Measurements from ENCODE around the gene DPF3.

DPF3 gene

DNA sequence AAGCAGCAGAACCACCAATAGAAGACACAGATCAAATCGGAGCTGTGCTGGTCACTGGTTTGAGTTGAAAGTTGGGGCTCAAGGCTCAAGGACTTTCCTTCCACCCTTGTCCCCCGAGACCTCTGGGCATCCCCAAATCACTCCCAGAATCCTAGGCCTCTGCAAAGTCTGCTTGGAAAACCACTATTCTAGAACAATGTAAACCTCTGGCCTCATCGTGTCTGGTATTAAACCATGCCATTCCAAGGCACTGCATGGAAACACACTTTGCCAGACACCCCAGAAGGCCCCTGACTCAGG, 288.0 kb downstream of the DPF3 start:
- H3K4me1 ChIP-seq (ENCODE audit: control insufficient read depth, insufficient read depth, low read length), result peaks cover 2% of the 10 kb centered on the region; the same call in 1 of the 2 replicates
- WGBS (ENCODE audit: insufficient coverage, insufficient read length), result no CpG with 5 or more reads among the region's 3 CpGs

DNA sequence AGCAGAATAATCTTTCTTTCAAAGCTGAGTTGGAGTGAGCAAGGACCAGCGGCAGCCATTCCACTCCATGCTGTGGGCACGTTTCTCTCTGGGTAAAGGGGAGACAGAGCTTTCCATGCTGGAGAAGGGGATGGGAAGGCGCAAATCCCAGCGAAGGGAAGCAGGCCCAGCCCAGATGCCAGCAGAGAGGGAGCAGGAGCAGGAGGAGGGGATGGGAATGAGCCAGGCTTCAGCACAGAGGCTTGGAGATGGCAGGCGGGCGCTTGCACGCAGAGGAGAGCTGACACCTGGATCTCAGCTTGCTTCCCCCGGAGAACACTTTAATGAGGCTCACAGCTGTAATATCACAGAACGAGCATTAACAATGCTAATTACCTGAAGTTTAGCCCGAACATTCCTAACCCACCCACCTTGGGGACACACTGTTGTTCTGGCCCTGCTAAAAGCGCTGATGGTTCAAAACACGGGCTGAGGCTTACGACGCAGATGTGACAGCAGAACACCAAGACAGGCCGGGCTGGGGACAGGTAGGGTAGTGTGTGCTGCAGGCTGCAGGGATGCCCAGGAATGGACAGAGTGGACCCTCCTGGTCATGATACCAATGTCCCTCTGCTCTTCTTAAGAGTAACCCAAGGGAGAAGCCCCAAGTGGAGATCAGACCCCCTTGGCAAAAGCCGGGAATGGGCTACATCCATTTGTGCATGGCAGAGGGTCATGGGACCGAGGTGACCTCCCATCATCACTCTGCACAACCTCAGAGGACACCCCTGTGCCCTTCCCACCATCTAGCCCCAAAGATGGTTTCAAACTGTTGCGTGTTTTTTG, 288.6 kb downstream of the DPF3 start:
- Histone ChIP-seq H3K9me3 (ENCODE audit: control insufficient read depth, insufficient read depth, low read length) (no peaks in the 10 kb centered on the region), H3K4me1 (ENCODE audit: control insufficient read depth, insufficient read depth, low read length) (peaks cover 4% of the 10 kb centered on the region), H3K27me3 (ENCODE audit: control insufficient read depth, insufficient read depth, low read length) (no peaks in the 10 kb centered on the region), H3K4me3 (ENCODE audit: low read length) (no peak overlapping the region), H3K27ac (ENCODE audit: low read length) (no peak overlapping the region), H3K36me3 (ENCODE audit: control insufficient read depth, insufficient read depth, low read length) (no peaks in the 10 kb centered on the region)
- WGBS (ENCODE audit: insufficient coverage, insufficient read length), result no CpG with 5 or more reads among the region's 18 CpGs
- no peak for DNase-seq (ENCODE audit: low read depth, low spot score)

More for the DNA sequence above, 288.0 kb downstream of the DPF3 start:
- H3K36me3 ChIP-seq (ENCODE audit: control insufficient read depth, insufficient read depth, low read length), result no peaks in the 10 kb centered on the region
- no peak overlapping the region for H3K4me3 ChIP-seq (ENCODE audit: low read length)
- DNase-seq (ENCODE audit: low read depth, low spot score), result no peak
- no peaks in the 10 kb centered on the region for H3K9me3 ChIP-seq (ENCODE audit: control insufficient read depth, insufficient read depth, low read length)
- no peak overlapping the region for H3K27ac ChIP-seq (ENCODE audit: low read length)
- no peaks in the 10 kb centered on the region for H3K27me3 ChIP-seq (ENCODE audit: control insufficient read depth, insufficient read depth, low read length)

DNA sequence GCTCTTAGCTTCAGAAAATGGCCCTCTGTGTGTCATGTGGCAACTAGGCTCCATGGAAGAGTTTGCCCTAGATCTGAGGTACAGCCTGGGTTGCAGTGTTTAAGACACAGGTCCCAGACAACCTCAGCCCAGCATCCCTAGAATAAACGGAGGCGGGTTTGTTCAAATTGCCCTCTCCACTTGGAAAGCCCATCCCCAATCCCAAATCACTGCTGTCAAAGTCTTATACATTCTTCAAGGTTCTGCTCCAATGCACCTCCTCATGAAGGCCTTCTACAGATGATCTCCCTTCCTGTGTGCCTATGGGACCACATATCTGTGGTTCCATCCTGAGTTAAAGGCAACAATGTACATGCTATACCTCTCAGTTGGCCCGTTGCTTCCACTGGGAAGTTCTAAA, 289.8 kb downstream of the DPF3 start:
- H3K36me3 ChIP-seq (ENCODE audit: control insufficient read depth, insufficient read depth, low read length), result no peaks in the 10 kb centered on the region
- H3K4me1 ChIP-seq (ENCODE audit: control insufficient read depth, insufficient read depth, low read length), result peaks cover 6% of the 10 kb centered on the region
- no CpG with 5 or more reads among the region's 3 CpGs for WGBS (ENCODE audit: insufficient coverage, insufficient read length)
- no peaks in the 10 kb centered on the region for H3K27me3 ChIP-seq (ENCODE audit: control insufficient read depth, insufficient read depth, low read length)
- no peak overlapping the region for H3K4me3 ChIP-seq (ENCODE audit: low read length)
- no peak overlapping the region for H3K27ac ChIP-seq (ENCODE audit: low read length)
- no peak for DNase-seq (ENCODE audit: low read depth, low spot score)
- no peaks in the 10 kb centered on the region for H3K9me3 ChIP-seq (ENCODE audit: control insufficient read depth, insufficient read depth, low read length)

DNA sequence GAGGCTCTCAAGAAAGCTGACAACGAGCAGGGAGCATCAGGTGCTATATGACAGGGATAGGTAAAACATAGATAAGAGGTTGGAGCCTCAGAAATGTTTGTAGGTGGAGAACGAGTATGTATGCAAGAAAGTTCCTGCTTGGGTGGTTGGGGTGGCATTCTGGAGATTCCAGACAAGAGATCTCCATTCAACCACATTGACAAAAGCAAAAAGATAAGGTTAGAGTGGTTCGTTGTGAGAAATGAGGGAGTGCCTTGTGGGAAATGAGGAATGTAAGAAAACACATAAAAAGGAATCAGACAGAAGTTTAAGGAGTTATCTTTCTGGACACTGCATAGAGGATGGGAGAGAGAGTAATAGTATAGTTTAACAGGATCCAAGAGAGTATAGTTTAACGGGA, 290.3 kb downstream of the DPF3 start:
- Histone ChIP-seq H3K27ac (ENCODE audit: low read length) (no peak overlapping the region), H3K27me3 (ENCODE audit: control insufficient read depth, insufficient read depth, low read length) (no peaks in the 10 kb centered on the region), H3K4me3 (ENCODE audit: low read length) (no peak overlapping the region), H3K9me3 (ENCODE audit: control insufficient read depth, insufficient read depth, low read length) (no peaks in the 10 kb centered on the region), H3K4me1 (ENCODE audit: control insufficient read depth, insufficient read depth, low read length) (peaks cover 6% of the 10 kb centered on the region), H3K36me3 (ENCODE audit: control insufficient read depth, insufficient read depth, low read length) (no peaks in the 10 kb centered on the region)
- 100% methylated on average over 1 of the region's 4 CpGs for WGBS (ENCODE audit: insufficient coverage, insufficient read length)
- no peak for DNase-seq (ENCODE audit: low read depth, low spot score)

DNA sequence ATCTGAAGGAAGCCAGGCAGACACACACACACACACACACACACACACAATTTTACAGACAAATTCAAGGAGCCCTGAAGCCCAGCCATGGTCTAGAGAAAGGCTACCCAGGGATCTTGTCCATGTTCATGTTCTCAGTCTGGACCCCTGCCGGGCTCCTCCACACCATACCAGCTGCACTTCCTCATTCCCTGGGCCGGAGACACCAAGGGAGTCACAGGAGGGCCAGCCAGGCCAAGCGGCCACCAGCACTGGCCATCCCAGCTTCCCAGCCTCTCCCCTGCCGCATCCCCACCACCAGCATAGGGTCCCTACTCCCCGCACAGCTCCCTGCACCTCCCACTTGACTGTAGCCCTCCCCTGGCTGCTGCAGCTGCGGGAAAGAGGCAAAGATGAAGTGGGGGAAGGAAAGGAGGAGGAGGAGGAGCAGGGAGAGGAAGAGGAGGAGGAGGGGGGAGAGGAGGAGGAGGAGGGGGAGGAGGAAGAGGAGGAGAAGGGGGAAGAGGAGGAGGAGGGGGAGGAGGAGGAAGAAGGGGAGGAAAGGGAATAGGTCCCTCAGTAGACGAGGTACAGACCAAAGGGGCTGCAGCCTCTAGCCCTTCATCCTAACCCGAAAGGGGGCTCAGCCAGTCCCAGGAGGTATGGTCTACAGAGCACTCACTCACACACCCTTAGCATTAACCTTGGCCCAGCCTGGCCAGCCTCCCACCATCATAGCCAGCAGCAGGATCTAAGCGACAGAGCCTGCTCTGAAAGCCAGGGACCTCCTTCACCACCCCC, 293.2 kb downstream of the DPF3 start:
- no peaks in the 10 kb centered on the region for H3K27me3 ChIP-seq (ENCODE audit: control insufficient read depth, insufficient read depth, low read length)
- H3K36me3 ChIP-seq (ENCODE audit: control insufficient read depth, insufficient read depth, low read length), result no peaks in the 10 kb centered on the region
- H3K4me3 ChIP-seq (ENCODE audit: low read length), result no peak overlapping the region
- H3K27ac ChIP-seq (ENCODE audit: low read length), result no peak overlapping the region
- no CpG with 5 or more reads among the region's 9 CpGs for WGBS (ENCODE audit: insufficient coverage, insufficient read length)
- no peak for DNase-seq (ENCODE audit: low read depth, low spot score)
- H3K9me3 ChIP-seq (ENCODE audit: control insufficient read depth, insufficient read depth, low read length), result no peaks in the 10 kb centered on the region
- peaks cover 6% of the 10 kb centered on the region for H3K4me1 ChIP-seq (ENCODE audit: control insufficient read depth, insufficient read depth, low read length)

DNA sequence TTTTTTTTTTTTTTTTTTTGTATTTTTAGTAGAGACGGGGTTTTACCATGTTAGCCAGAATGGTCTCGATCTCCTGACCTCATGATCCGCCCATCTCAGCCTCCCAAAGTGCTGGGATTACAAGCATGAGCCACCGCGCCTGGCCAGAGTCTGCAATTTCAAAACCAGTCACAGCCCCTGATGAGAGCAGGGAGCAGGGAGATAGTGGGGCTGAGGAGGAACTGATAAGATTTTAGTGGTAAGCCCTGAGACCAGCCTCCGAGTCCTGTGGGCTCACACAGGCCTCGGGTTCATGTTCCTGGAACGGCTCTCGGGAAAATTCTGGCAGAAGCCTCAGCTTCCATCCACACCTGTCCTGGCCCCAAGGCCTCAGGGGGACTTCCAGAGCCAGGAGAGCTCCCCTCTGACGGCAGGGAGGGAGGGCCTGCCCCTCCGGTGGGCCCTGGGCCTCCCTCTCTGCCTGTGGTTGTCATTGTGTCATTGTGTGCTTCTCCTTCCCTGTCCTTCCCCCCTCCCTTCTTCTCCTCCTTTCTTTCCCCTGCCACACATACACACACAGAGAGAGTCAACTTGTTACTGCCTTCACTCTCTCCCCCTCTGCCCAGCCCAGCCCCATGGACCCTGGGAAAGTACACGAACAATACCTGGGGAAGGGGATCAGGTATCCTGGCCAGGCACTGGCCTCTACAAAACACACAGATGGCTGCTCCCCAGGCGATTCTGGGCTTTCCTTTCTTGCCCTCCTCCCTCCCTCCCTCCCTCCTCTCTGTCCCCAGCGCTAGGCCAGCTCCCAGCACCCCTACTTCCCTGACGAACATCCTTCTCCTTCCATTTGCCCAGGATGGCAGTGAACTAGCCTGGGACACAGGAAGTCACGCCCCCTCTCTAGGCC, 294.1 kb downstream of the DPF3 start:
- no peaks in the 10 kb centered on the region for H3K9me3 ChIP-seq (ENCODE audit: control insufficient read depth, insufficient read depth, low read length)
- no peak overlapping the region for H3K27ac ChIP-seq (ENCODE audit: low read length)
- no peaks in the 10 kb centered on the region for H3K36me3 ChIP-seq (ENCODE audit: control insufficient read depth, insufficient read depth, low read length)
- no peak for DNase-seq (ENCODE audit: low read depth, low spot score)
- H3K4me1 ChIP-seq (ENCODE audit: control insufficient read depth, insufficient read depth, low read length), result peaks cover 6% of the 10 kb centered on the region
- WGBS (ENCODE audit: insufficient coverage, insufficient read length), result no CpG with 5 or more reads among the region's 16 CpGs
- no peak overlapping the region for H3K4me3 ChIP-seq (ENCODE audit: low read length)
- no peaks in the 10 kb centered on the region for H3K27me3 ChIP-seq (ENCODE audit: control insufficient read depth, insufficient read depth, low read length)

DNA sequence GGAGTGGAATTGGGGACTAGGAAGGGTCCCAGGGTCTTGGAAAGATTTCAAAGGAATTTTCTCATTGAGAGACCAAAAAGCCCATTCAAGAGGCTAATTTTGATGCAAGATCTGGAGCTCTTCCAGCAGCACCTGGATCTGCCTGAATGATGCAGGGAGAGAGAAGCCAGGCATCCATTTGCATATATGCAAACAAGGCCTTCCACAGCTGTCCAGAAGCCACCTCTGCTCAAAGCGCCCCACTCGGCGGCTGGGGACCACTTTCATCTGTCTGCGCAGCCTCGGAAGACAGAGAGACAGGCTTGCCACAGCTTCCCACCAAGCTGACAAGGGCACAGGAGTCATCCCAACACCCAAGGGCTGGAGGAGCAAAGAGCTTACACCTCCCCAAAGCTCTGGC, 295.6 kb downstream of the DPF3 start:
- no CpG with 5 or more reads among the region's 5 CpGs for WGBS (ENCODE audit: insufficient coverage, insufficient read length)
- Histone ChIP-seq H3K4me3 (ENCODE audit: low read length) (no peak overlapping the region), H3K4me1 (ENCODE audit: control insufficient read depth, insufficient read depth, low read length) (peaks cover 6% of the 10 kb centered on the region), H3K27me3 (ENCODE audit: control insufficient read depth, insufficient read depth, low read length) (no peaks in the 10 kb centered on the region), H3K9me3 (ENCODE audit: control insufficient read depth, insufficient read depth, low read length) (no peaks in the 10 kb centered on the region), H3K36me3 (ENCODE audit: control insufficient read depth, insufficient read depth, low read length) (no peaks in the 10 kb centered on the region), H3K27ac (ENCODE audit: low read length) (no peak overlapping the region)
- DNase-seq (ENCODE audit: low read depth, low spot score), result no peak

DNA sequence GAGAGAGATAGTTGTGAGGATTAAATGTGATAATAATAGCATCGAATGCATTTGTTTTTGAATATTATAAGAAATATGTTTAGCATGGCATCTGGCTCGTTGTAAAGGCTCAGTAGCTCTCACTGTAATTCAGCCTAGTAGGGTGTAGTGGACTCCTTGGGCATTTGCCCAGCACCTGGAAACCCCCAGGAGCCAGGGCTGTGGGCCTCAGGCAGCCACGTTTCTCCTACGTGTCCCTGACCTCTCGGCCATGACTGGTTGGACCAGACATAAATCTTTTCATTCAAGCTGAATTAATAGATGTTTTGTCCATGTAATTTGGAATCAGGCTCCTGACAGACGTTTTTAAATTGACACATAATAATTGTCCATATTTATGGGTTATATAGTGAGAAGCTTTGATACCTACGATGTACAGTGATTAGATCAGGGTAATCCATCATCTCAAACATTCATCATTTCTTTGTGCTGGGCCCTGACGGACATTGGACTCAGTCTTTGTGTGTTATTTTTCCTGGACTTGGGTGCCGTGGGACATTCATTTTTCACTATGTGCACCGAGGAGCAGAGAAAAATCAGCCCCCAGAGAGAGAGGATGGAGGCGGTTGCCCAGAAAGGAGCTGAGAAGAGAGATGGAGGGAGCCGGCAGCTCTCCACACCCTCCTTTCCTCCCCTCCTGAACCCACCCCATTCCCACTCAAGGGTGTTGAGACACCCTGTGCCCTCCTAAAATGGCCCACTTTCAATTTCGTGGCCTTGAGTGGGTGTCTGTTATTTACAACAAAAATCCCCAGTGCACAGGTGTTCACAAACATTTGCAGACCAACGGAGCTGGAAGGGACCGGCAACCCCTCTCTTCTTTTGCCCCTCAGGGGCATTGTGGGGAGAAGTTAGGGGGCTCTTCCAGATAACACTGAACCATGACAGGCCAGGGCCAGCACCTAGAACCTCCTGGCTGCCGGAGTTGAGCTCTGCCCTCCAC, 296.4 kb downstream of the DPF3 start:
- H3K4me1 ChIP-seq (ENCODE audit: control insufficient read depth, insufficient read depth, low read length), result peaks cover 6% of the 10 kb centered on the region
- H3K9me3 ChIP-seq (ENCODE audit: control insufficient read depth, insufficient read depth, low read length), result no peaks in the 10 kb centered on the region
- H3K27me3 ChIP-seq (ENCODE audit: control insufficient read depth, insufficient read depth, low read length), result no peaks in the 10 kb centered on the region
- 0% methylated on average over 1 of the region's 16 CpGs for WGBS (ENCODE audit: insufficient coverage, insufficient read length)
- H3K4me3 ChIP-seq (ENCODE audit: low read length), result no peak overlapping the region
- H3K36me3 ChIP-seq (ENCODE audit: control insufficient read depth, insufficient read depth, low read length), result no peaks in the 10 kb centered on the region
- no peak for DNase-seq (ENCODE audit: low read depth, low spot score)
- no peak overlapping the region for H3K27ac ChIP-seq (ENCODE audit: low read length)

DNA sequence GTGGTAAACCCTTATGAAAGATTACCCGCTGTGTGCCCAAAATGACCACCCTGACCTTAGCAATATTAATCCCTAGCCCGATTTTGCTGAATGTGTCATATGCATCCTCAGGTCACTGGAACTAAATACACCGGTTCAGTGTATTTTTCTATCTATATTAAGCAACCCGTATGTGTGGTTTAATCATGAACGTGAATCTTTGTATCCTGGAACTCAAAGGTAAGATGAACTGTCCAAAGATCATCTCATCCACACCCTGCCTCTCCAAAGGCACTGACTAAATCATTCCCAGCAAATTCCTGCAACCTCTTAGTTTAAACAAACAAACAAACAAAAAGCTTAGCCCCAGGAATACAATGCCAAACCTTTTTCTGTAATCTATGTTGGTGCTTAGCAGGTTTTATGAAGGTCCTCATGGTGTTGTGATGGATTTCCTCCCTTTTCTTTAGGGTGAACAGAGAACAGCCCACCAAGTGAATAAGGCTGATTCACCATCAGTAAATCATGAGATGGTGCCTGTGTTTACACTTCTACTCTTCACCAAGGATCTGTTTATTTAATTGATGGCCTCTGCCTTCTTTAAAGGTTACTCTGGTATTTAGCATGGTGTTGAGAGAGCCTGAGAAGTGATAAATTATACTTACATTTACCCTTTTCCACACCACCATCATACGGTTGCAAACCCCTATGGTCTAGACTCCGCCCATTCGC, 298.6 kb downstream of the DPF3 start:
- Histone ChIP-seq H3K9me3 (ENCODE audit: control insufficient read depth, insufficient read depth, low read length) (no peaks in the 10 kb centered on the region), H3K4me3 (ENCODE audit: low read length) (no peak overlapping the region), H3K27me3 (ENCODE audit: control insufficient read depth, insufficient read depth, low read length) (no peaks in the 10 kb centered on the region), H3K4me1 (ENCODE audit: control insufficient read depth, insufficient read depth, low read length) (peaks cover 1% of the 10 kb centered on the region; the same call in 1 of the 2 replicates), H3K36me3 (ENCODE audit: control insufficient read depth, insufficient read depth, low read length) (no peaks in the 10 kb centered on the region), H3K27ac (ENCODE audit: low read length) (no peak overlapping the region)
- no peak for DNase-seq (ENCODE audit: low read depth, low spot score)
- WGBS (ENCODE audit: insufficient coverage, insufficient read length), result no CpG with 5 or more reads among the region's 8 CpGs
